Fibroblast of skin of abdomen (primary cell): ENCODE data around the gene PPP1R15A.
"Not testable (repeated sequence)": the region's sequence is repeated elsewhere in the genome, so short reads cannot be mapped to it uniquely, and the experiment has no call there.

Experiments
- DNase-seq: peaks from one replicate; pipeline ENCODE4 v3.0.0-alpha.2; 2013

PPP1R15A gene

DNA sequence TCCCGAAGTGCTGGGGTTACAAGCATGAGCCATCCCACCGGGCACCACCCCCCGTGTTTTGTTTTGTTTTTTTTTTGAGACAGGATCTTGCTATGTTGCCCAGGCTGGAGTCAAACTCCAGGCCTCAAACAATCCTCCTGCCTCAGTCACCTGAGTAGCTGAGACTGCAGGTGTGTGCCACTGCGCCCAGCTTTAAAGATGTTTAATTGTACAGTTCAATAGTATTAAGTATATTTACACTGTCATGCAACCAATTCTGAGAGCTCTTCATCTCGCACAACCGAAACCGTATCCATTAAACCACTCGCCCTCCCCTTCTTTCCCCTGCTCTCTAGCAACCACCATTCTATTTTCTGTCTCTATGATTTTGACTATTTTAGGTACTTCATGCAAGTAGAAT, 43.5 kb downstream of the PPP1R15A start:
- DNase-seq = no peak

DNA sequence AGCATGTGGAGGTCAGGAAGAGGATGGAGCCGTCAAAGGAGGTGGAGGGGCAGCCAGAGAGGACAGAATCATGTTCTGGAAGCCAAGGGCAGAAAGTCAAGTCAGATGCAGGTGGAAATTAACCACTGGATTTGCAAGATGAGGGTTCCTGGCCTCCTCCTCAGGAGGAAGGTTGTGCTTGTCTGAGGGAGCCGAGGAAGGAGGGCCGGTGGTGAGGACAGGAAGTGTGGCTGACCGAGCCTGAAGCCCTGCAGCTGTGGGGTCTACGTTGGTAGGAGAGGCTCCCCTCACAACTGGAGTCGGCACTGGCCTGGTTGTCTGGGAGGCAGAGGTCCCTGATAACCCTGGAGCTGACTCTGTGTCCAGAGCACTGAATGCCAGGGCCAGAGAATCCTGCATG, 45.9 kb downstream of the PPP1R15A start:
- no peak for DNase-seq

DNA sequence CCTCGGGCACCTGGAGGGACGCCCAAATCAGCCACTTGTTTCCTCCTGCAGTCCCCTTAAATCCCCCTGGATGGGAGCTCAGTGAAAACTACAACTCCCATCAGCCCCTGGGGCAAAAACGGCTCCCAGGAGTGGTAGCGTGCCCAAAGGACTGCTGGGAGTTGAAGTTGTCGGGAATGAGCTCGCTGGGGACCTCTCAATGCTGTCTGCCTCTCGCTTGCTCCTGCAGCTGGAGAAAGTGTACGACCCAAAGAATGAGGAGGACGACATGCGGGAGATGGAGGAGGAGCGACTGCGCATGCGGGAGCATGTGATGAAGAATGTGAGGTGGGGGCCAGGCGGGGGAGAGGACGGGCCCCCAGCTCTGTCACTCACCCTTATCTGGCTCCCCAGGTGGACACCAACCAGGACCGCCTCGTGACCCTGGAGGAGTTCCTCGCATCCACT, 46.6 kb downstream of the PPP1R15A start:
- DNase-seq = no peak

DNA sequence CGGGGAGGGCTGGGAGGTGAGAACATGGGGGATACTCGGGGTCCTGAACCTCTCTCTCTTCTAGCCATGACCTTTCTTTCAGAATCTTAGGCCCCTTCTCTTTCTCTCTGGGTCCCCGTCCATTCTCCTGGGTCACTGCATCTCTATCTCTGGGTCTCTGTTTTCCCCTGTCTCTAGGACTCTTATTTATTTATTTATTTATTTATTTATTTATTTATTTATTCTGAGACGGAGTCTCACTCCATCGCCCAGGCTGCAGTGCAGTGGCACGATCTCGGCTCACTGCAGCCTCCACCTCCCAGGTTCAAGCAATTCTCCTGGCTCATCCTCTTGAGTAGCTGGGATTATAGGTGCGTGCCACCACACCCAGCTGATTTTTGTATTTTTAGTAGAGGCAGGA, 47.0 kb downstream of the PPP1R15A start:
- DNase-seq = not testable (repeated sequence)

DNA sequence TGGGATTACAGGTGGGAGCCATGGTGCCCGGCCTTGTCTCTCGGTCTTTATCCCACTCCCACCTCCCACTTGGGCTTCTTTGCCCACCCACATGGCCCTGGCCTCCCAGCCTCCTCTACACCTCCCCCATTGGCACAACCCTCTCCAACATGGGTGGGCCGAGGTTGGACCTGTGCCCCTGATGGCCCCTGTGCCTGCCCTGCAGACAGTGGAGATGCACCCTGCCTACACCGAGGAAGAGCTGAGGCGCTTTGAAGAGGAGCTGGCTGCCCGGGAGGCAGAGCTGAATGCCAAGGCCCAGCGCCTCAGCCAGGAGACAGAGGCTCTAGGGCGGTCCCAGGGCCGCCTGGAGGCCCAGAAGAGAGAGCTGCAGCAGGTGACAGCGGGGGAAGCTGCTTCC, 48.7 kb downstream of the PPP1R15A start:
- DNase-seq = no peak

DNA sequence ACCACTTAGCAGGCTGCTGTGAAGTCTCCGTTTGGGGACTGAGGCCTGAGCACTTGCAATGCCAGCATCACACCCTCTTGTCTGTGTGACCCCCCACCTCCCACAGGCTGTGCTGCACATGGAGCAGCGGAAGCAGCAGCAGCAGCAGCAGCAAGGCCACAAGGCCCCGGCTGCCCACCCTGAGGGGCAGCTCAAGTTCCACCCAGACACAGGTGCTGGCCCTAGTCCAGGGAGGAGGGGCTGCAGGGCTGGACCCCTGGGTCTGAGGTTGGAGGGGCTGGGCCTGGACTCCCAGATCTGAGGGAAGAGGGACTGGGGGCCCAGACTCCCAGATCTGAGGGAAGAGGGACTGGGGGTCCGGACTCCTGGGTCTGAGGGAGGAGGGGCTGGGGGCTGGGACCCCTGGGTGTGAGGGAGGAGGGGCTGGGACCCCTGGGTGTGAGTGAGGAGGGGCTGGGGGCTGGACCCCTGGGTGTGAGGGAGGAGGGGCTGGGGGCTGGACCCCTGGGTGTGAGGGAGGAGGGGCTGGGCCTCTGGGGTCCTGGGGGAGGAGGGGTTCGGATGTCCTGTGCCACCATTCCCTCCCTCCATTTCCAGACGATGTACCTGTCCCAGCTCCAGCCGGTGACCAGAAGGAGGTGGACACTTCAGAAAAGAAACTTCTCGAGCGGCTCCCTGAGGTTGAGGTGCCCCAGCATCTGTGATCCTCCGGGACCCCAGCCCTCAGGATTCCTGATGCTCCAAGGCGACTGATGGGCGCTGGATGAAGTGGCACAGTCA, 49.7 kb downstream of the PPP1R15A start:
- DNase-seq = no peak

DNA sequence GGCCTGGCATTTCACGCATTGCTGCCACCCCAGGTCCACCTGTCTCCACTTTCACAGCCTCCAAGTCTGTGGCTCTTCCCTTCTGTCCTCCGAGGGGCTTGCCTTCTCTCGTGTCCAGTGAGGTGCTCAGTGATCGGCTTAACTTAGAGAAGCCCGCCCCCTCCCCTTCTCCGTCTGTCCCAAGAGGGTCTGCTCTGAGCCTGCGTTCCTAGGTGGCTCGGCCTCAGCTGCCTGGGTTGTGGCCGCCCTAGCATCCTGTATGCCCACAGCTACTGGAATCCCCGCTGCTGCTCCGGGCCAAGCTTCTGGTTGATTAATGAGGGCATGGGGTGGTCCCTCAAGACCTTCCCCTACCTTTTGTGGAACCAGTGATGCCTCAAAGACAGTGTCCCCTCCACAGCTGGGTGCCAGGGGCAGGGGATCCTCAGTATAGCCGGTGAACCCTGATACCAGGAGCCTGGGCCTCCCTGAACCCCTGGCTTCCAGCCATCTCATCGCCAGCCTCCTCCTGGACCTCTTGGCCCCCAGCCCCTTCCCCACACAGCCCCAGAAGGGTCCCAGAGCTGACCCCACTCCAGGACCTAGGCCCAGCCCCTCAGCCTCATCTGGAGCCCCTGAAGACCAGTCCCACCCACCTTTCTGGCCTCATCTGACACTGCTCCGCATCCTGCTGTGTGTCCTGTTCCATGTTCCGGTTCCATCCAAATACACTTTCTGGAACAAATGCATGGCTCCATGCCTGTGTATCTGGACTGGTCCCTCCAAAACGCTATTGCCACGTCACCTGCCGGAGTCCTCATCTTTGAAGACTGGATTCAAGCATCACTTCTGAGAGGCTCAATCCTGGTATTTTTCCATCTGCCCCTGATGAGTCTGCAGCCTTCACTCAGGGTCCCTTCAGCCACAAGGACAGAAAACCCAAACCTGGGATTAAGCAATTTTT, 50.6 kb downstream of the PPP1R15A start:
- no peak for DNase-seq

DNA sequence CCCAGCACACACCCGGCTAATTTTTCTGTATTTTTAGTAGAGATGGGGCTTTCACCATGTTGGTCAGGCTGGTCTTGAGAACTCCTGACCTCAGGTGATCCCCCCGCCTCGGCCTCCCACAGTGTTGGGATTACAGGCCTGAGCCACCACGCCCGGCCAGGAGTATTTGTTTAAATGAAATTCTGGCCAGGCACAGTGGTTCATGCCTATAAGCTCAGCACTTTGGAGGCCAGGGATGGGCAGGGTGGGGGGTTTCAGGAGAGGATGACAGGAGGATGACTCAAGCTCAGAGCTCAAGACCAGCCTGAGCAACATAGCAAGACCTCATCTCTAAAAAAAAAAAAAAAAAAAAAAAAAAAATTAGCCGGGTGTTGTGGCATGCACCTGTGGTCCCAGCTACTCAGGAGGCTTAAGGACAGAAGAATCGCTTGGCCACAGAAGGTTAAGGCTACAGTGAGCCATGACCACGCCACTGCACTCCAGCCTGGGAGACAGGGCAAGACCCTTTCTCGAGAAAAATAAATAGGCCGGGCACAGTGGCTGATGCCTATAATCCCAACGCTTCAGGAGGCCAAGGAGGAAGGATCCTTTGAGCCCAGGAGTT, 53.1 kb downstream of the PPP1R15A start:
- DNase-seq = peak; percentile 73
